Hepatocyte (in vitro differentiated cells): ENCODE results near the gene LAMTOR1.

Experiments
- CTCF ChIP-seq: fragments of 200-600 bp; sonication (generic); IDR thresholded peaks from 2 replicates; pipeline ENCODE4 v1.5.1; 2016; ENCODE audit warnings: antibody characterized with exemption, mild to moderate bottlenecking; ENCODE audit not compliant: poor library complexity
- EZH2 ChIP-seq: fragments of 200-600 bp; sonication (generic); IDR thresholded peaks from 2 replicates; pipeline ENCODE4 v1.6.1; 2016; ENCODE audit warnings: antibody characterized with exemption, mild to moderate bottlenecking, borderline replicate concordance
- EZH2phosphoT487 ChIP-seq: fragments of 200-600 bp; sonication (generic); IDR thresholded peaks from one replicate; pipeline ENCODE4 v1.6.1; 2018; ENCODE audit warnings: antibody characterized with exemption, mild to moderate bottlenecking, low read depth, moderate library complexity; ENCODE audit not compliant: unreplicated experiment, severe bottlenecking

- TF ChIP-seq CTCF (no peak), EZH2 (no peak), EZH2phosphoT487 (no peak)
Measured at GRCh38 chr11:72100009-72100408, 3.1 kb downstream of the LAMTOR1 start.
